IMR-90 (cell line): ENCODE results near the gene PCYT1B. TPM values are rescaled to one million over a fixed set of nuclear protein-coding genes. Genes with fewer than 3 reads are reported as not detected.

Experiments
- ATAC-seq: fragments of 200-7000 bp; cut with Tn5 transposase; 2 replicates; pipeline ENCODE4 v1.9.1; 2020; ENCODE audit warnings: low read depth, mild to moderate bottlenecking, moderate library complexity
- BruUV-seq: library from RNA; stranded (reverse); fragments of 400-500 nt; replicated peaks from 2 replicates; lab custom pipeline; 2021; lab: Mats Ljungman, UMichigan
- CTCF ChIA-PET: fragments of 300-600 bp; formaldehyde crosslinking; extraction: SDS; loops from one replicate; lab custom pipeline; 2021; ENCODE audit warnings: antibody characterized with exemption; lab: Yijun Ruan, JAX
- POLR2A ChIA-PET: fragments of 300-600 bp; sonication (Branson Sonifier 250); formaldehyde crosslinking; loops from one replicate; lab custom pipeline; 2022; ENCODE audit warnings: antibody characterized with exemption; ENCODE audit not compliant: unreplicated experiment; lab: Charles Lee
- DNase-seq: peaks from one replicate; pipeline ENCODE4 v3.0.0; 2013
- H2AFZ ChIP-seq: replicated peaks from 2 replicates; pipeline ENCODE3; 2013; ENCODE audit warnings: low read length, mild to moderate bottlenecking; ENCODE audit not compliant: poor library complexity
- H2AK5ac ChIP-seq: 2 replicates; pipeline ENCODE4 v1.6.1; 2013; ENCODE audit warnings: low read depth, low read length, inconsistent platforms
- H2AK9ac ChIP-seq: replicated peaks from 2 replicates; pipeline ENCODE3; 2013; ENCODE audit warnings: mild to moderate bottlenecking, low read depth, low read length, moderate library complexity; ENCODE audit not compliant: poor library complexity
- H2BK120ac ChIP-seq: 2 replicates; pipeline ENCODE4 v1.6.1; 2013; ENCODE audit warnings: low read depth, low read length, inconsistent platforms
- H2BK15ac ChIP-seq: 3 replicates; pipeline ENCODE4 v1.6.1; 2013; ENCODE audit warnings: low read depth, low read length, inconsistent platforms
- H2BK20ac ChIP-seq: 2 replicates; pipeline ENCODE4 v1.6.1; 2013; ENCODE audit warnings: low read depth, mild to moderate bottlenecking, inconsistent platforms, low read length, moderate library complexity
- H2BK5ac ChIP-seq: 2 replicates; pipeline ENCODE4 v1.6.1; 2013; ENCODE audit warnings: mild to moderate bottlenecking, low read depth, low read length, inconsistent platforms; ENCODE audit not compliant: poor library complexity, severe bottlenecking
- H3K14ac ChIP-seq: replicated peaks from 2 replicates; pipeline ENCODE4 v1.6.1; 2013; ENCODE audit warnings: low read depth, low read length, inconsistent platforms
- H3K18ac ChIP-seq: 2 replicates; pipeline ENCODE4 v1.6.1; 2013; ENCODE audit warnings: low read depth, low read length, control low read depth
- H3K23ac ChIP-seq: 2 replicates; pipeline ENCODE4 v1.6.1; 2013; ENCODE audit warnings: low read depth, low read length, inconsistent platforms
- H3K27ac ChIP-seq: 2 replicates; pipeline ENCODE4 v1.5.1; 2013; ENCODE audit warnings: mild to moderate bottlenecking, control low read depth, low read length; ENCODE audit not compliant: insufficient read depth
- H3K27me3 ChIP-seq: 2 replicates; pipeline ENCODE4 v1.6.1; 2013; ENCODE audit warnings: low read length; ENCODE audit not compliant: control insufficient read depth, insufficient read depth
- H3K36me3 ChIP-seq: 2 replicates; pipeline ENCODE4 v1.6.1; 2013; ENCODE audit warnings: low read length, mixed read lengths; ENCODE audit not compliant: control insufficient read depth, insufficient read depth
- H3K4ac ChIP-seq: 2 replicates; pipeline ENCODE4 v1.6.1; 2013; ENCODE audit warnings: low read depth, low read length, inconsistent platforms
- H3K4me1 ChIP-seq: 2 replicates; pipeline ENCODE4 v1.6.1; 2013; ENCODE audit warnings: low read length, mixed read lengths; ENCODE audit not compliant: control insufficient read depth, insufficient read depth
- H3K4me2 ChIP-seq: 2 replicates; pipeline ENCODE4 v1.6.1; 2013; ENCODE audit warnings: low read depth, mild to moderate bottlenecking, control low read depth, low read length, moderate library complexity
- H3K4me3 ChIP-seq: 2 replicates; pipeline ENCODE4 v1.5.1; 2013; ENCODE audit warnings: low read depth, mild to moderate bottlenecking, control low read depth, low read length, moderate library complexity; ENCODE audit not compliant: insufficient read depth
- H3K56ac ChIP-seq: 2 replicates; pipeline ENCODE4 v1.6.1; 2013; ENCODE audit warnings: low read length, inconsistent platforms; ENCODE audit not compliant: insufficient read depth; ENCODE audit errors: extremely low read depth
- H3K79me1 ChIP-seq, 2 experiments: 2 replicates each; pipeline ENCODE4 v1.6.1; 2013; ENCODE audit warnings: low read length in 2 of 2, inconsistent platforms in 1 of 2, low read depth in 1 of 2
- H3K9ac ChIP-seq: 2 replicates; pipeline ENCODE4 v1.6.1; 2013; ENCODE audit warnings: low read depth, low read length, control low read depth
- H3K9me1 ChIP-seq: 2 replicates; pipeline ENCODE4 v1.6.1; 2013; ENCODE audit warnings: low read length, inconsistent platforms; ENCODE audit not compliant: insufficient read depth
- H3K9me3 ChIP-seq: 2 replicates; pipeline ENCODE4 v1.6.1; 2013; ENCODE audit warnings: low read length; ENCODE audit not compliant: control insufficient read depth, insufficient read depth
- H4K20me1 ChIP-seq: 2 replicates; pipeline ENCODE4 v1.6.1; 2013; ENCODE audit warnings: low read length, inconsistent platforms; ENCODE audit not compliant: insufficient read depth
- H4K5ac ChIP-seq: 2 replicates; pipeline ENCODE4 v1.6.1; 2013; ENCODE audit warnings: mild to moderate bottlenecking, low read depth, low read length, control low read depth
- H4K8ac ChIP-seq, 2 experiments: 2 replicates each; pipeline ENCODE4 v1.6.1; 2013; ENCODE audit warnings: low read depth in 2 of 2, low read length in 2 of 2, control low read depth in 1 of 2, inconsistent platforms in 1 of 2
- H4K91ac ChIP-seq: 2 replicates; pipeline ENCODE4 v1.6.1; 2013; ENCODE audit warnings: low read depth, low read length, inconsistent platforms; ENCODE audit not compliant: insufficient read depth
- BHLHE40 ChIP-seq: fragments of 150-350 bp; IDR thresholded peaks from 2 replicates; pipeline ENCODE4 v1.6.1; 2016; ENCODE audit warnings: mild to moderate bottlenecking, low read depth, low read length
- CEBPB ChIP-seq: IDR thresholded peaks from 2 replicates; pipeline ENCODE4 v1.6.1; 2012; ENCODE audit warnings: low read depth, low read length, improper control_type of control experiment
- CHD1 ChIP-seq: IDR thresholded peaks from 2 replicates; pipeline ENCODE4 v1.6.1; 2012; ENCODE audit warnings: low read depth, low read length, improper control_type of control experiment
- CTCF ChIP-seq: conservative IDR thresholded peaks from 2 replicates; pipeline ENCODE4 v1.5.1; 2012; ENCODE audit warnings: mild to moderate bottlenecking, low read depth, low read length, improper control_type of control experiment
- ELK1 ChIP-seq: fragments of 150-350 bp; IDR thresholded peaks from 2 replicates; pipeline ENCODE4 v1.6.1; 2016; ENCODE audit warnings: low read depth, mild to moderate bottlenecking, low read length, moderate library complexity, borderline replicate concordance
- FOS ChIP-seq: fragments of 150-350 bp; IDR thresholded peaks from 2 replicates; pipeline ENCODE4 v1.6.1; 2016; ENCODE audit warnings: low read depth, low read length
- MAFK ChIP-seq: IDR thresholded peaks from 2 replicates; pipeline ENCODE4 v1.6.1; 2012; ENCODE audit warnings: low read depth, low read length, improper control_type of control experiment
- MAZ ChIP-seq: IDR thresholded peaks from 2 replicates; pipeline ENCODE4 v1.6.1; 2012; ENCODE audit warnings: low read depth, mild to moderate bottlenecking, low read length, improper control_type of control experiment, moderate library complexity, borderline replicate concordance
- MXI1 ChIP-seq: IDR thresholded peaks from 2 replicates; pipeline ENCODE4 v1.6.1; 2012; ENCODE audit warnings: low read depth, mild to moderate bottlenecking, low read length, moderate library complexity, borderline replicate concordance
- NFE2L2 ChIP-seq: fragments of 150-350 bp; IDR thresholded peaks from 2 replicates; pipeline ENCODE4 v1.6.1; 2016; ENCODE audit warnings: low read depth, mild to moderate bottlenecking, low read length
- POLR2A ChIP-seq: IDR thresholded peaks from 2 replicates; pipeline ENCODE4 v1.6.1; 2012; ENCODE audit warnings: mild to moderate bottlenecking, low read depth, low read length
- RAD21 ChIP-seq: IDR thresholded peaks from 2 replicates; pipeline ENCODE4 v1.6.1; 2012; ENCODE audit warnings: low read length, improper control_type of control experiment
- RCOR1 ChIP-seq: IDR thresholded peaks from 2 replicates; pipeline ENCODE4 v1.6.1; 2012; ENCODE audit warnings: mild to moderate bottlenecking, low read length, improper control_type of control experiment; ENCODE audit not compliant: insufficient replicate concordance
- RFX5 ChIP-seq: IDR thresholded peaks from 2 replicates; pipeline ENCODE4 v1.8.0; 2012; ENCODE audit warnings: low read depth, mild to moderate bottlenecking, low read length, moderate library complexity
- SMC3 ChIP-seq: fragments of 150-350 bp; IDR thresholded peaks from 2 replicates; pipeline ENCODE4 v1.6.1; 2016; ENCODE audit warnings: low read depth, mild to moderate bottlenecking, antibody characterized with exemption, low read length, moderate library complexity
- USF2 ChIP-seq: fragments of 150-350 bp; IDR thresholded peaks from 2 replicates; pipeline ENCODE4 v1.6.1; 2017; ENCODE audit warnings: mild to moderate bottlenecking, antibody characterized with exemption, low read length, low read depth
- WGBS, 2 experiments: methylation state at CpG; one replicate each; pipeline versions ENCODE4 v1.1.5 to v1.1.7; 2013; ENCODE audit warnings: missing lambda C conversion rate in 2 of 2; ENCODE audit not compliant: insufficient read length in 1 of 2; ENCODE audit errors: extremely low coverage in 2 of 2; 5-methylcytosine and 5-hydroxymethylcytosine counted together
- dilution Hi-C: fragments of 300-500 bp; cut with HindIII; formaldehyde crosslinking; loops from one replicate; pipeline ENCODE4 v1.14.3; 2018; ENCODE audit warnings: low sequenced_read_pairs; ENCODE audit not compliant: unreplicated experiment
- in situ Hi-C: fragments of 300-500 bp; cut with MboI; formaldehyde crosslinking; loops from 3 replicates; pipeline ENCODE4 v1.14.3; 2019; ENCODE audit warnings: low sequenced_read_pairs, inconsistent platforms, mixed read lengths
- intact Hi-C: fragments of 100-400 bp; cut with micrococcal nuclease; formaldehyde crosslinking; loops from 2 replicates; pipeline ENCODE4 v1.10.0; 2022
- polyA plus RNA-seq, 3 experiments: library from polyadenylated mRNA; depleted of rRNA; stranded (reverse); fragments of >200 nt; gene quantifications; 2 replicates each; pipeline ENCODE4 v1.2.3, GENCODE V29; 2012; ENCODE audit warnings: low replicate concordance in 1 of 3
- total RNA-seq: library from RNA; depleted of rRNA; stranded (reverse); fragments of >200 nt; gene quantifications from 2 replicates; pipeline ENCODE4 v1.2.3, GENCODE V29; 2012

Gene PCYT1B
- total and polyA plus RNA-seq, 2 of the 4 experiments (the other 2 are of a cell fraction) = under 0.01 to 0.09 TPM

- no CpG with 5 or more reads among the region's 1 CpG for WGBS, 2 experiments
- Histone ChIP-seq H2BK5ac (no peak overlapping the region), H2AFZ (no peak overlapping the region), H4K8ac (no peak overlapping the region), H3K27me3 (peaks cover 3% of the 10 kb centered on the region), H3K14ac (no peak overlapping the region), H3K4ac (no peak overlapping the region), H3K9me1 (no peaks in the 10 kb centered on the region), H3K36me3 (no peaks in the 10 kb centered on the region), H3K18ac (no peak overlapping the region), H2BK15ac (no peak overlapping the region), H4K91ac (no peak overlapping the region), H3K4me3 (no peak overlapping the region), H4K20me1 (no peaks in the 10 kb centered on the region), H3K23ac (no peak overlapping the region), H3K9me3 (no peaks in the 10 kb centered on the region), H3K4me1 (no peaks in the 10 kb centered on the region), H2AK9ac (no peak overlapping the region), H3K27ac (no peak overlapping the region), H2AK5ac (no peak overlapping the region), H3K79me1 (no peaks in the 10 kb centered on the region), H2BK20ac (no peak overlapping the region), H3K4me2 (no peak overlapping the region), H3K9ac (no peak overlapping the region), H4K5ac (no peak overlapping the region), H2BK120ac (no peak overlapping the region), H3K56ac (no peak overlapping the region)
- POLR2A ChIA-PET = no interaction called here
- dilution Hi-C loops (no loop called here), intact Hi-C loops (no loop called here), in situ Hi-C loops (no loop called here)
- CTCF ChIA-PET = no interaction called here
- no TSS peak for BruUV-seq
- no peak for ATAC-seq
- TF ChIP-seq RCOR1 = no peak
- no peak for TF ChIP-seq USF2
- no peak for TF ChIP-seq FOS
- TF ChIP-seq BHLHE40 = no peak
- no peak for TF ChIP-seq RFX5
- TF ChIP-seq NFE2L2 = no peak
- no peak for TF ChIP-seq RAD21
- no peak for TF ChIP-seq ELK1
- TF ChIP-seq MXI1 = no peak
- TF ChIP-seq SMC3 = no peak
- TF ChIP-seq POLR2A = no peak
- no peak for TF ChIP-seq CEBPB
- TF ChIP-seq MAFK = no peak
- no peak for TF ChIP-seq CHD1
- no peak for TF ChIP-seq CTCF
- TF ChIP-seq MAZ = no peak
- DNase-seq = no peak
These were observed 44.0 kb downstream of the PCYT1B start for GRCh38 chrX:24603191-24603590.
